HepG2 (cell line): ENCODE data around the gene NFS1. TPM values are rescaled to one million over a fixed set of nuclear protein-coding genes. Genes with fewer than 3 reads are reported as not detected.

Experiments
- ASH2L ChIP-seq: fragments of 300-600, 200-600 bp; sonication (generic); IDR thresholded peaks from 2 replicates; pipeline ENCODE4 v1.7.0; 2017; ENCODE audit warnings: low read depth, mild to moderate bottlenecking, moderate library complexity, mixed read lengths, low read length; ENCODE audit not compliant: insufficient read length
- BCL6 ChIP-seq: IDR thresholded peaks from 2 replicates; pipeline ENCODE4 v1.6.1; 2016; ENCODE audit warnings: missing genetic modification reagents, missing compliant biosample characterization
- CHCHD3 ChIP-seq: sonication (generic); formaldehyde crosslinking; IDR thresholded peaks from 2 replicates; pipeline ENCODE4 v1.8.0; 2022; ENCODE audit warnings: mild to moderate bottlenecking, missing genetic modification reagents, moderate library complexity
- DBP ChIP-seq: sonication (generic); formaldehyde crosslinking; IDR thresholded peaks from 2 replicates; pipeline ENCODE4 v1.4.0; 2020; ENCODE audit warnings: missing genetic modification reagents; ENCODE audit errors: not compliant biosample characterization
- GMEB1 ChIP-seq: sonication (generic); formaldehyde crosslinking; IDR thresholded peaks from 2 replicates; pipeline ENCODE4 v1.5.1; 2020; ENCODE audit warnings: missing genetic modification reagents, mild to moderate bottlenecking, borderline replicate concordance
- HNRNPLL ChIP-seq: fragments of 200-400 bp; formaldehyde crosslinking; IDR thresholded peaks from 2 replicates; pipeline ENCODE4 v1.6.1; 2017; ENCODE audit warnings: mild to moderate bottlenecking, low read depth, low read length; ENCODE audit not compliant: poor library complexity, severe bottlenecking
- IRF9 ChIP-seq: sonication (generic); formaldehyde crosslinking; IDR thresholded peaks from 2 replicates; pipeline ENCODE4 v1.8.0; 2022; ENCODE audit warnings: missing genetic modification reagents, mild to moderate bottlenecking, borderline replicate concordance
- MEIS2 ChIP-seq: sonication (generic); formaldehyde crosslinking; IDR thresholded peaks from 2 replicates; pipeline ENCODE4 v1.9.0; 2021; ENCODE audit warnings: mild to moderate bottlenecking, missing genetic modification reagents
- MXI1 ChIP-seq: IDR thresholded peaks from 3 replicates; pipeline ENCODE4 v1.6.1; 2012; ENCODE audit warnings: low read depth, low read length, inconsistent platforms, borderline replicate concordance
- PHF8 ChIP-seq: sonication (generic); formaldehyde crosslinking; IDR thresholded peaks from 2 replicates; pipeline ENCODE4 v1.5.0; 2020; ENCODE audit warnings: missing genetic modification reagents
- SOX5 ChIP-seq: IDR thresholded peaks from 2 replicates; pipeline ENCODE4 v1.6.1; 2016; ENCODE audit warnings: borderline replicate concordance
- TFDP2 ChIP-seq: sonication (generic); formaldehyde crosslinking; IDR thresholded peaks from 2 replicates; pipeline ENCODE4 v1.4.0; 2020; ENCODE audit warnings: missing genetic modification reagents
- YEATS4 ChIP-seq: sonication (generic); formaldehyde crosslinking; IDR thresholded peaks from 2 replicates; pipeline ENCODE4 v1.4.0; 2020; ENCODE audit warnings: missing genetic modification reagents, borderline replicate concordance
- ZBTB42 ChIP-seq: sonication (generic); formaldehyde crosslinking; IDR thresholded peaks from 2 replicates; pipeline ENCODE4 v1.5.0; 2020; ENCODE audit warnings: mild to moderate bottlenecking, missing genetic modification reagents
- ZBTB49 ChIP-seq: sonication (generic); formaldehyde crosslinking; IDR thresholded peaks from 2 replicates; pipeline ENCODE4 v1.4.0; 2020; ENCODE audit warnings: missing genetic modification reagents, borderline replicate concordance
- ZNF143 ChIP-seq: sonication (generic); formaldehyde crosslinking; IDR thresholded peaks from 2 replicates; pipeline ENCODE4 v1.4.0; 2020; ENCODE audit warnings: missing genetic modification reagents
- ZNF160 ChIP-seq: sonication (generic); formaldehyde crosslinking; IDR thresholded peaks from 2 replicates; pipeline ENCODE4 v1.8.0; 2022; ENCODE audit warnings: mild to moderate bottlenecking, inconsistent platforms, missing genetic modification reagents
- ZNF34 ChIP-seq: sonication (generic); formaldehyde crosslinking; IDR thresholded peaks from 2 replicates; pipeline ENCODE4 v1.4.0; 2020; ENCODE audit warnings: mild to moderate bottlenecking, missing genetic modification reagents, borderline replicate concordance
- ZNF430 ChIP-seq: sonication (generic); formaldehyde crosslinking; IDR thresholded peaks from 2 replicates; pipeline ENCODE4 v1.9.0; 2021; ENCODE audit warnings: mild to moderate bottlenecking, missing genetic modification reagents
- ZNF563 ChIP-seq: sonication (generic); formaldehyde crosslinking; IDR thresholded peaks from 2 replicates; pipeline ENCODE4 v1.8.0; 2022; ENCODE audit warnings: mild to moderate bottlenecking, moderate library complexity, missing genetic modification reagents
- ZNF619 ChIP-seq: sonication (generic); formaldehyde crosslinking; IDR thresholded peaks from 2 replicates; pipeline ENCODE4 v1.4.0; 2020; ENCODE audit warnings: mild to moderate bottlenecking, missing genetic modification reagents
- polyA plus RNA-seq, 8 experiments: library from polyadenylated mRNA; depleted of rRNA in 3 of 8; stranded (reverse) in 7 of 8; unstranded in 1 of 8; fragments of >200 nt; fragmentation: Illumina TruSeq in 4 of 8; extraction: Trizol in 4 of 8; gene quantifications; 2 replicates each; pipeline versions ENCODE4 v1.2.1 to v1.2.3, GENCODE V29; 2011 to 2016; ENCODE audit warnings: low read depth in 4 of 8, missing spikeins in 1 of 8, mixed read lengths in 1 of 8; ENCODE audit not compliant: insufficient read depth in 1 of 8
- total RNA-seq, 5 experiments: library from RNA; depleted of rRNA; stranded (reverse); fragments of >200 nt; fragmentation: Illumina TruSeq; extraction: Trizol; gene quantifications; 2 replicates each; pipeline ENCODE4 v1.2.3, GENCODE V29; 2016; ENCODE audit warnings: low read depth in 1 of 5

NFS1 gene
- total and polyA plus RNA-seq, 2 of the 13 experiments (the other 11 are each of a cell fraction or from before 2014, with no cell fraction given): 65.9 to 88.1 TPM

- TF ChIP-seq GMEB1 (CRISPR knock-in tag) (no peak; the same call in 1 of the 2 replicates), TFDP2 (CRISPR knock-in tag) (no peak), ZNF160 (no peak), ASH2L (no peak), ZNF563 (peak; percentile 33; the same call in 1 of the 2 replicates), MXI1 (no peak), ZNF34 (CRISPR knock-in tag) (peak; percentile 87; the same call in 1 of the 2 replicates), ZNF619 (0 out of 2 replicates have a peak, but pooled peaks have one; percentile 33), SOX5 (0 out of 2 replicates have a peak, but pooled peaks have one; percentile 6), YEATS4 (CRISPR knock-in tag) (no peak), ZNF143 (CRISPR knock-in tag) (peak; percentile 38; the same call in 1 of the 2 replicates), ZBTB49 (CRISPR knock-in tag) (no peak), IRF9 (CRISPR knock-in tag) (no peak), CHCHD3 (CRISPR knock-in tag) (0 out of 2 replicates have a peak, but pooled peaks have one; percentile 37), MEIS2 (CRISPR knock-in tag) (0 out of 2 replicates have a peak, but pooled peaks have one; percentile 48), BCL6 (CRISPR knock-in tag) (peak; percentile 13; the same call in 1 of the 2 replicates), HNRNPLL (no peak), DBP (CRISPR knock-in tag) (no peak), ZBTB42 (CRISPR knock-in tag) (no peak), ZNF430 (peak; percentile 42; the same call in 1 of the 2 replicates), PHF8 (CRISPR knock-in tag) (no peak)
Observed at GRCh38 chr20:35618263-35619131, 80.7 kb downstream of the NFS1 start (continued).
